Neutrophil (primary cell): ENCODE measurements around the gene COLEC12.

Experiments used
- H3K27ac ChIP-seq: fragments of 200-600 bp; sonication (generic); 2 replicates; pipeline ENCODE4 v1.5.1; 2016; ENCODE audit warnings: mild to moderate bottlenecking, moderate library complexity
- H3K27me3 ChIP-seq: fragments of 200-600 bp; sonication (generic); 2 replicates; pipeline ENCODE4 v1.6.0; 2016; ENCODE audit warnings: mild to moderate bottlenecking
- H3K36me3 ChIP-seq: fragments of 200-600 bp; sonication (generic); 2 replicates; pipeline ENCODE4 v1.5.1; 2017
- H3K4me1 ChIP-seq, 2 experiments: fragments of 200-600 bp in 1 of 2; sonication (generic) in 1 of 2; 1 replicate in 1 of 2; 2 replicates in 1 of 2; pipeline versions ENCODE4 v1.5.1 to v1.6.1; 2013 to 2016; ENCODE audit warnings: low read depth in 1 of 2, low read length in 1 of 2, mild to moderate bottlenecking in 1 of 2, moderate library complexity in 1 of 2; ENCODE audit not compliant: control insufficient read depth in 1 of 2, insufficient read depth in 1 of 2
- H3K4me3 ChIP-seq, 2 experiments: fragments of 200-600 bp in 1 of 2; sonication (generic) in 1 of 2; 1 replicate in 1 of 2; 2 replicates in 1 of 2; pipeline ENCODE4 v1.5.1; 2013 to 2016; ENCODE audit warnings: low read depth in 1 of 2, low read length in 1 of 2, mild to moderate bottlenecking in 1 of 2, moderate library complexity in 1 of 2
- H3K9me3 ChIP-seq: fragments of 200-600 bp; sonication (generic); 2 replicates; pipeline ENCODE4 v1.5.1; 2016
- CTCF ChIP-seq: fragments of 200-600 bp; sonication (generic); IDR thresholded peaks from 2 replicates; pipeline ENCODE4 v1.5.1; 2016; ENCODE audit warnings: antibody characterized with exemption

COLEC12 gene

DNA sequence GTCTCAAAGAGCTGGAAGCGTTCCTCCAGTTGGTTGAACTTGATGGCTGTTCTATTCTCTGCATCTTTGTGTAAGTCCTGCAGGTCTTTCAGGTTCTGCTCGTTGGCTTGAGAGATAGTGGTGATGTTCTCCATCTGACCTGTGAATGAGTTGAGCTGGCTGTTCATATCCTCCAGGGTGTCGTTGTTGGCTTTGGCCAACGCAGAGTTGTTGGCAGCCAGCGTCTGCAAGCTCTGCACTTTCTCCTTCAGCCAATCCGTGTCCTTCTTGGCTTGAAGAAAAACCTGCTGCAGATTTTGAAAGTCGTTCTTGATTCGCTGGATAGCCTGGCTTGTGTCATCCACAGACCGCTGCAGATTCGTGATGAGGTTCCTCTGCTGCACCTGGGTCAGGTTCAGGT is 153.9 kb downstream of the COLEC12 start:
- H3K27me3 ChIP-seq = peaks cover 2% of the 10 kb centered on the region
- no peak for TF ChIP-seq CTCF
- H3K4me3 ChIP-seq = no peak overlapping the region
- H3K4me1 ChIP-seq = peaks cover 7 to 17% of the 10 kb centered on the region in 2 experiments
- no peaks in the 10 kb centered on the region for H3K36me3 ChIP-seq
- no peak overlapping the region for H3K27ac ChIP-seq
- H3K9me3 ChIP-seq = no peaks in the 10 kb centered on the region

- H3K9me3 ChIP-seq = no peaks in the 10 kb centered on the region
- peaks cover 19 to 45% of the 10 kb centered on the region in 2 experiments for H3K4me1 ChIP-seq
- no peak for TF ChIP-seq CTCF
- H3K27ac ChIP-seq = no peak overlapping the region
- no peaks in the 10 kb centered on the region for H3K27me3 ChIP-seq
- no peaks in the 10 kb centered on the region for H3K36me3 ChIP-seq
- no peak overlapping the region for H3K4me3 ChIP-seq
These were observed 159.4 kb downstream of the COLEC12 start for GRCh38 chr18:341102-341501.

- H3K27ac ChIP-seq = no peak overlapping the region
- no peak for TF ChIP-seq CTCF
These were observed 160.5 kb downstream of the COLEC12 start for GRCh38 chr18:340044-340443.

GRCh38 chr18:339200-339599 is 161.3 kb downstream of the COLEC12 start:
- no peak for TF ChIP-seq CTCF

More at GRCh38 chr18:340044-340443, 160.5 kb downstream of the COLEC12 start:
- Histone ChIP-seq H3K27me3 (no peaks in the 10 kb centered on the region), H3K4me3 (no peak overlapping the region), H3K9me3 (no peaks in the 10 kb centered on the region), H3K36me3 (no peaks in the 10 kb centered on the region), H3K4me1 (peaks cover 28 to 56% of the 10 kb centered on the region in 2 experiments)

GRCh38 chr18:336713-337112 is 163.8 kb downstream of the COLEC12 start:
- no peak overlapping the region for H3K4me3 ChIP-seq
- H3K9me3 ChIP-seq = no peaks in the 10 kb centered on the region
- TF ChIP-seq CTCF = no peak
- H3K27me3 ChIP-seq = no peaks in the 10 kb centered on the region
- no peaks in the 10 kb centered on the region for H3K36me3 ChIP-seq
- H3K4me1 ChIP-seq = peaks cover 23 to 49% of the 10 kb centered on the region in 2 experiments
- H3K27ac ChIP-seq = peak overlapping the region; percentile 71

More at GRCh38 chr18:339200-339599, 161.3 kb downstream of the COLEC12 start:
- Histone ChIP-seq H3K27ac (no peak overlapping the region), H3K36me3 (no peaks in the 10 kb centered on the region), H3K4me1 (peaks cover 28 to 60% of the 10 kb centered on the region in 2 experiments), H3K4me3 (no peak overlapping the region), H3K9me3 (no peaks in the 10 kb centered on the region), H3K27me3 (no peaks in the 10 kb centered on the region)

GRCh38 chr18:335733-336132 is 164.8 kb downstream of the COLEC12 start:
- Histone ChIP-seq H3K36me3 (no peaks in the 10 kb centered on the region), H3K27me3 (no peaks in the 10 kb centered on the region), H3K4me1 (peaks cover 31 to 48% of the 10 kb centered on the region in 2 experiments), H3K4me3 (peak overlapping the region in 1 of 2 experiments; percentile 8), H3K9me3 (no peaks in the 10 kb centered on the region), H3K27ac (peak overlapping the region; percentile 71)
- no peak for TF ChIP-seq CTCF
